ENCODE data around the gene ADARB2.

The ADARB2 gene

GRCh38 chr10:1190791-1191490, 546.4 kb downstream of the ADARB2 start:
- no peak for DNase-seq

GRCh38 chr10:1190052-1190395, 547.3 kb downstream of the ADARB2 start:
- DNase-seq: no peak

- no peak for DNase-seq
Observed at GRCh38 chr10:1189166-1190051, 547.9 kb downstream of the ADARB2 start.

GRCh38 chr10:1188558-1189135, 548.7 kb downstream of the ADARB2 start:
- no peak for DNase-seq

- no peak for DNase-seq
Observed at GRCh38 chr10:1187855-1188557, 549.3 kb downstream of the ADARB2 start.

GRCh38 chr10:1187151-1187854, 550.0 kb downstream of the ADARB2 start:
- DNase-seq: no peak

GRCh38 chr10:1186683-1186990, 550.7 kb downstream of the ADARB2 start:
- DNase-seq: no peak

GRCh38 chr10:1185911-1186682, 551.2 kb downstream of the ADARB2 start:
- no peak for DNase-seq

- no peak for DNase-seq
Observed at GRCh38 chr10:1184541-1185430, 552.5 kb downstream of the ADARB2 start.

GRCh38 chr10:1183701-1184100, 553.6 kb downstream of the ADARB2 start:
- DNase-seq: no peak

GRCh38 chr10:1183033-1183396, 554.3 kb downstream of the ADARB2 start:
- no peak for DNase-seq

- no peak for DNase-seq
Observed at GRCh38 chr10:1182280-1183032, 554.9 kb downstream of the ADARB2 start.

GRCh38 chr10:1180836-1181235, 556.5 kb downstream of the ADARB2 start:
- DNase-seq: no peak

- no peak for DNase-seq
Observed at GRCh38 chr10:1180071-1180730, 557.1 kb downstream of the ADARB2 start.

GRCh38 chr10:1179346-1180070, 557.8 kb downstream of the ADARB2 start:
- no peak for DNase-seq

GRCh38 chr10:1178506-1178905, 558.8 kb downstream of the ADARB2 start:
- DNase-seq: no peak

- DNase-seq: no peak
Observed at GRCh38 chr10:1177936-1178335, 559.4 kb downstream of the ADARB2 start.

GRCh38 chr10:1175956-1176565, 561.3 kb downstream of the ADARB2 start:
- DNase-seq: no peak

GRCh38 chr10:1174022-1174421, 563.3 kb downstream of the ADARB2 start:
- DNase-seq: no peak
